H1 (cell line): ENCODE measurements around the gene CDH16. TPM values are rescaled to one million over a fixed set of nuclear protein-coding genes. Genes with fewer than 3 reads are reported as not detected.
A peak's percentile ranks its signal among the peaks of the same experiment; 100 is the strongest.

Source experiments
- CTCF ChIA-PET: fragments of 300-600 bp; sonication (Branson Sonifier 250); formaldehyde crosslinking; loops from one replicate; lab custom pipeline; 2021; ENCODE audit not compliant: partially characterized antibody; lab: Charles Lee
- POLR2A ChIA-PET: fragments of 300-600 bp; sonication (Branson Sonifier 250); formaldehyde crosslinking; loops from one replicate; lab custom pipeline; 2021; ENCODE audit warnings: inconsistent platforms; ENCODE audit not compliant: partially characterized antibody; lab: Charles Lee
- DNase-seq, 2 experiments: peaks; one replicate each; pipeline versions ENCODE4 v3.0.0 to v3.0.0-alpha.2; 2010 to 2022; ENCODE audit warnings: low spot score in 2 of 2, low read depth in 1 of 2, mixed read lengths in 1 of 2
- FAIRE-seq: peaks from 2 replicates; lab custom pipeline; 2011; peaks lifted over from hg19 to GRCh38; lab: Jason Lieb, UNC
- H2AFZ ChIP-seq: 2 replicates; pipeline ENCODE4 v1.8.1; 2012; ENCODE audit warnings: low read length, inconsistent platforms
- H2AK5ac ChIP-seq: 2 replicates; pipeline ENCODE4 v1.6.1; 2013; ENCODE audit warnings: low read depth, low read length
- H2BK120ac ChIP-seq: replicated peaks from 2 replicates; pipeline ENCODE3; 2013; ENCODE audit warnings: low read depth, low read length, inconsistent platforms
- H2BK12ac ChIP-seq: 2 replicates; pipeline ENCODE4 v1.6.1; 2013; ENCODE audit warnings: low read depth, low read length
- H2BK15ac ChIP-seq: 2 replicates; pipeline ENCODE4 v1.6.1; 2013; ENCODE audit warnings: low read length
- H2BK20ac ChIP-seq: 2 replicates; pipeline ENCODE4 v1.6.1; 2013; ENCODE audit warnings: low read length
- H2BK5ac ChIP-seq: 2 replicates; pipeline ENCODE4 v1.6.1; 2013; ENCODE audit warnings: low read depth, low read length
- H3K14ac ChIP-seq: 2 replicates; pipeline ENCODE4 v1.6.1; 2013; ENCODE audit warnings: inconsistent platforms; ENCODE audit not compliant: insufficient read length
- H3K18ac ChIP-seq: 2 replicates; pipeline ENCODE4 v1.6.1; 2013; ENCODE audit warnings: low read length; ENCODE audit errors: extremely low read depth
- H3K23ac ChIP-seq: 2 replicates; pipeline ENCODE4 v1.6.1; 2013; ENCODE audit warnings: inconsistent platforms; ENCODE audit not compliant: insufficient read length
- H3K23me2 ChIP-seq: 2 replicates; pipeline ENCODE4 v1.6.1; 2013; ENCODE audit warnings: low read depth, low read length
- H3K27ac ChIP-seq: 2 replicates; pipeline ENCODE4 v1.6.1; 2011; ENCODE audit warnings: low read depth, low read length, inconsistent platforms
- H3K27me3 ChIP-seq, 4 experiments: replicated peaks in 1 of 4; 1 replicate in 1 of 4; 2 replicates in 3 of 4; pipeline versions ENCODE4 v1.6.1 to v1.8.1; 2011 to 2013; ENCODE audit warnings: low read length in 3 of 4, mild to moderate bottlenecking in 3 of 4, inconsistent platforms in 2 of 4, mixed read lengths in 2 of 4, moderate library complexity in 1 of 4; ENCODE audit not compliant: control insufficient read depth in 3 of 4, insufficient read depth in 3 of 4; ENCODE audit errors: extremely low read depth in 1 of 4
- H3K36me3 ChIP-seq, 4 experiments: 2 replicates each; pipeline versions ENCODE4 v1.6.1 to v1.8.1; 2011 to 2013; ENCODE audit warnings: mild to moderate bottlenecking in 4 of 4, low read length in 3 of 4, moderate library complexity in 2 of 4, control low read depth in 1 of 4, inconsistent platforms in 1 of 4; ENCODE audit not compliant: insufficient read depth in 4 of 4, control insufficient read depth in 2 of 4
- H3K4ac ChIP-seq: replicated peaks from 2 replicates; pipeline ENCODE3; 2013; ENCODE audit warnings: low read length, low read depth, mixed read lengths, inconsistent platforms; ENCODE audit not compliant: insufficient read length
- H3K4me1 ChIP-seq, 4 experiments: replicated peaks in 1 of 4; 1 replicate in 1 of 4; 2 replicates in 3 of 4; pipeline versions ENCODE4 v1.6.1 to v1.8.1; 2011 to 2013; ENCODE audit warnings: low read length in 3 of 4, inconsistent platforms in 2 of 4, mixed read lengths in 1 of 4; ENCODE audit not compliant: insufficient read depth in 4 of 4, control insufficient read depth in 3 of 4
- H3K4me2 ChIP-seq, 2 experiments: 2 replicates each; pipeline versions ENCODE4 v1.6.1 to v1.8.1; 2011 to 2013; ENCODE audit warnings: low read depth in 2 of 2, low read length in 2 of 2, control low read depth in 1 of 2, inconsistent platforms in 1 of 2, mild to moderate bottlenecking in 1 of 2; ENCODE audit not compliant: insufficient read depth in 1 of 2
- H3K4me3 ChIP-seq, 4 experiments: fragments of 200-600, 300-600 bp in 1 of 4; sonication (generic), shearing (Covaris generic), sonication (Bioruptor Twin) in 1 of 4; 2 replicates each; pipeline versions ENCODE4 v1.5.1 to v1.8.1; 2011 to 2016; ENCODE audit warnings: low read length in 4 of 4, low read depth in 3 of 4, control low read depth in 2 of 4, inconsistent platforms in 2 of 4, mild to moderate bottlenecking in 2 of 4, mixed read lengths in 1 of 4, moderate library complexity in 1 of 4; ENCODE audit not compliant: insufficient read depth in 2 of 4; ENCODE audit errors: extremely low read depth in 1 of 4
- H3K56ac ChIP-seq: replicated peaks from 2 replicates; pipeline ENCODE3; 2013; ENCODE audit warnings: low read depth, mild to moderate bottlenecking, mixed read lengths, low read length, inconsistent platforms; ENCODE audit not compliant: insufficient read length
- H3K79me1 ChIP-seq: 2 replicates; pipeline ENCODE4 v1.6.1; 2013; ENCODE audit warnings: low read depth, low read length, control low read depth
- H3K79me2 ChIP-seq, 2 experiments: 2 replicates each; pipeline versions ENCODE4 v1.6.1 to v1.8.1; 2012 to 2013; ENCODE audit warnings: low read length in 2 of 2, mild to moderate bottlenecking in 2 of 2, inconsistent platforms in 1 of 2; ENCODE audit not compliant: insufficient read depth in 2 of 2, control insufficient read depth in 1 of 2
- H3K9ac ChIP-seq, 4 experiments: replicated peaks in 1 of 4; 1 replicate in 1 of 4; 2 replicates in 3 of 4; pipeline versions ENCODE4 v1.6.1 to v1.8.1; 2011 to 2013; ENCODE audit warnings: low read depth in 3 of 4, low read length in 3 of 4, control low read depth in 2 of 4, mild to moderate bottlenecking in 2 of 4, moderate library complexity in 2 of 4, inconsistent platforms in 1 of 4; ENCODE audit errors: extremely low read depth in 1 of 4
- H3K9me3 ChIP-seq, 2 experiments: 2 replicates each; pipeline versions ENCODE4 v1.6.1 to v1.8.1; 2012 to 2013; ENCODE audit warnings: mild to moderate bottlenecking in 2 of 2, moderate library complexity in 2 of 2, control low read depth in 1 of 2, inconsistent platforms in 1 of 2, low read depth in 1 of 2, low read length in 1 of 2, mixed read lengths in 1 of 2; ENCODE audit not compliant: insufficient read depth in 2 of 2
- H4K20me1 ChIP-seq, 2 experiments: replicated peaks in 1 of 2; 2 replicates each; pipeline versions ENCODE3 to v1.8.1; 2011 to 2013; ENCODE audit warnings: inconsistent platforms in 2 of 2, low read length in 2 of 2, mild to moderate bottlenecking in 1 of 2; ENCODE audit not compliant: insufficient read depth in 2 of 2, control insufficient read depth in 1 of 2
- H4K5ac ChIP-seq: 2 replicates; pipeline ENCODE4 v1.6.1; 2013; ENCODE audit warnings: low read length, low read depth, mixed read lengths, inconsistent platforms; ENCODE audit not compliant: insufficient read length
- H4K8ac ChIP-seq: 2 replicates; pipeline ENCODE4 v1.8.0; 2013; ENCODE audit warnings: mild to moderate bottlenecking, moderate library complexity, low read length, inconsistent platforms; ENCODE audit not compliant: insufficient read depth; ENCODE audit errors: extremely low read depth
- H4K91ac ChIP-seq: replicated peaks from 2 replicates; pipeline ENCODE3; 2013; ENCODE audit warnings: low read length, mixed read lengths, inconsistent platforms; ENCODE audit not compliant: insufficient read length
- ATF2 ChIP-seq: IDR thresholded peaks from 2 replicates; pipeline ENCODE4 v1.6.1; 2012; ENCODE audit warnings: low read length, inconsistent platforms
- GABPA ChIP-seq: IDR thresholded peaks from 2 replicates; pipeline ENCODE4 v1.6.1; 2011; ENCODE audit warnings: mild to moderate bottlenecking, low read length, moderate library complexity, borderline replicate concordance; ENCODE audit not compliant: insufficient read depth
- JUN ChIP-seq: IDR thresholded peaks from 2 replicates; pipeline ENCODE4 v1.6.1; 2011; ENCODE audit warnings: low read depth, mild to moderate bottlenecking, improper control_type of control experiment, low read length
- SIX5 ChIP-seq: IDR thresholded peaks from 2 replicates; pipeline ENCODE4 v1.6.1; 2011; ENCODE audit warnings: mild to moderate bottlenecking, low read depth, low read length
- SRF ChIP-seq: IDR thresholded peaks from 2 replicates; pipeline ENCODE4 v1.6.1; 2011; ENCODE audit warnings: mild to moderate bottlenecking, low read depth, low read length, moderate library complexity
- TAF7 ChIP-seq: optimal IDR thresholded peaks from 2 replicates; pipeline ENCODE3; 2011; ENCODE audit warnings: low read depth, mild to moderate bottlenecking, inconsistent platforms, low read length, moderate library complexity, borderline replicate concordance
- ZNF274 ChIP-seq: IDR thresholded peaks from 2 replicates; pipeline ENCODE4 v1.7.0; 2012; ENCODE audit warnings: low read length, borderline replicate concordance; ENCODE audit errors: extremely low read depth
- WGBS, 2 experiments: shearing (Covaris generic) in 1 of 2; methylation state at CpG; one replicate each; pipeline versions ENCODE4 v1.1.6 to v1.1.7; 2013 to 2015; ENCODE audit warnings: low lambda C conversion rate in 2 of 2, mixed read lengths in 2 of 2, inconsistent platforms in 1 of 2, low coverage in 1 of 2, missing lambda C conversion rate in 1 of 2; ENCODE audit not compliant: insufficient replicate concordance in 2 of 2, insufficient coverage in 1 of 2, insufficient read length in 1 of 2; ENCODE audit errors: extremely low coverage in 1 of 2, missing lambda C conversion rate in 1 of 2; 5-methylcytosine and 5-hydroxymethylcytosine counted together
- polyA plus RNA-seq, 7 experiments: library from polyadenylated mRNA; depleted of rRNA in 3 of 7; stranded (reverse) in 5 of 7; unstranded in 2 of 7; fragments of >200 nt in 5 of 7; fragments of 200-250 nt in 2 of 7; gene quantifications; 1 replicate in 5 of 7; 2 replicates in 1 of 7; 4 replicates in 1 of 7; pipeline versions ENCODE4 v1.2.1 to v1.2.3, GENCODE V29; 2011 to 2013; ENCODE audit warnings: missing spikeins in 2 of 7, mixed read lengths in 2 of 7
- total RNA-seq: library from RNA; stranded (reverse); fragmentation: NEBNext Ultra II Directional; extraction: Animal tissue kit (Norgen Biotek cat#: 25700); gene quantifications from 2 replicates; pipeline ENCODE4 v1.2.1, GENCODE V29; 2021

Gene CDH16
- total and polyA plus RNA-seq, 2 of the 8 experiments (the other 6 are each of a cell fraction or from before 2014, with no cell fraction given) = not detected

- Histone ChIP-seq H3K36me3 (peaks cover 5 to 18% (median 15%) of the 10 kb centered on the region in 4 experiments; a peak in 7 of 8 replicates), H3K56ac (no peak overlapping the region), H2BK12ac (no peak overlapping the region), H3K9ac (no peak overlapping the region), H3K4me3 (no peak overlapping the region), H3K4ac (no peak overlapping the region), H3K79me1 (no peaks in the 10 kb centered on the region), H3K4me2 (no peak overlapping the region), H3K18ac (no peak overlapping the region), H2BK120ac (no peak overlapping the region), H3K4me1 (peaks cover 0 to 5% (median 1%) of the 10 kb centered on the region in 4 experiments; a peak in 2 of 7 replicates), H2BK20ac (no peak overlapping the region), H2AFZ (no peak overlapping the region), H3K23ac (no peak overlapping the region), H4K91ac (no peak overlapping the region), H4K20me1 (peaks cover 0 to 3% of the 10 kb centered on the region in 2 experiments), H4K8ac (peak overlapping the region; percentile 57), H3K14ac (no peak overlapping the region), H3K9me3 (no peaks in the 10 kb centered on the region), H3K27ac (no peak overlapping the region), H3K23me2 (peaks cover 2% of the 10 kb centered on the region; the same call in 1 of the 2 replicates), H2BK15ac (no peak overlapping the region), H2BK5ac (no peak overlapping the region), H3K79me2 (no peaks in the 10 kb centered on the region), H3K27me3 (peaks cover 6 to 14% (median 13%) of the 10 kb centered on the region in 4 experiments), H4K5ac (no peak overlapping the region), H2AK5ac (no peak overlapping the region)
- DNase-seq (no peak), FAIRE-seq (no peak)
- ChIA-PET CTCF (interaction anchor here (0.5 to 4.7 kb wide), 17 partner anchors 9 to 1215 kb away, joined by 3 to 18 read pairs (median 3); partner anchors contain the start of gene CES3), POLR2A (interaction anchor here (0.9 to 1.9 kb wide), 5 partner anchors 15 to 255 kb away, joined by 3 to 6 read pairs (median 3); partner anchors contain the start of gene CDH16)
- WGBS, 2 experiments = 82% methylated on average over 15 of the region's 15 CpGs; no CpG with 5 or more reads in 1 of the 2 experiments
- no peak for TF ChIP-seq SIX5
- TF ChIP-seq ATF2 = no peak
- TF ChIP-seq SRF = no peak
- no peak for TF ChIP-seq TAF7
- TF ChIP-seq ZNF274 = no peak
- TF ChIP-seq JUN = no peak
- no peak for TF ChIP-seq GABPA
These were observed 24.9 kb upstream of the CDH16 start for GRCh38 chr16:66943426-66944053.
